Spinal cord (tissue), 10 donors: ENCODE results near the gene PPP1R3D. TPM values are rescaled to one million over a fixed set of nuclear protein-coding genes. Genes with fewer than 3 reads are reported as not detected.
"Not testable (repeated sequence)": the region's sequence is repeated elsewhere in the genome, so short reads cannot be mapped to it uniquely, and the experiment has no call there.

Experiments used
- DNase-seq, 6 donors: peaks; one replicate each; pipeline versions ENCODE4 v3.0.0 to v3.0.0-alpha.2; 2013 to 2015; ENCODE audit warnings: low spot score in 6 of 6, low read depth in 4 of 6
- H3K27ac ChIP-seq: one replicate; pipeline ENCODE4 v1.5.1; 2013; ENCODE audit warnings: low read depth, low read length, control low read depth
- H3K27me3 ChIP-seq: one replicate; pipeline ENCODE4 v1.6.1; 2013; ENCODE audit warnings: low read length; ENCODE audit not compliant: control insufficient read depth, insufficient read depth
- H3K36me3 ChIP-seq: one replicate; pipeline ENCODE4 v1.6.1; 2013; ENCODE audit warnings: low read length; ENCODE audit not compliant: control insufficient read depth, insufficient read depth
- H3K4me1 ChIP-seq: one replicate; pipeline ENCODE4 v1.6.1; 2013; ENCODE audit warnings: low read length; ENCODE audit not compliant: control insufficient read depth, insufficient read depth
- H3K4me3 ChIP-seq: one replicate; pipeline ENCODE4 v1.5.1; 2013; ENCODE audit warnings: low read depth, low read length, control low read depth
- H3K9me3 ChIP-seq: one replicate; pipeline ENCODE4 v1.6.1; 2013; ENCODE audit warnings: low read length; ENCODE audit not compliant: control insufficient read depth, insufficient read depth
- WGBS: methylation state at CpG from one replicate; pipeline ENCODE4 v1.1.5; 2013; ENCODE audit warnings: missing lambda C conversion rate; ENCODE audit not compliant: insufficient coverage; 5-methylcytosine and 5-hydroxymethylcytosine counted together
- polyA plus RNA-seq, 2 donors: library from polyadenylated mRNA; unstranded; fragments of 120-200 nt; gene quantifications; one replicate each; pipeline ENCODE4 v1.2.1, GENCODE V29; 2013; ENCODE audit not compliant: insufficient read length in 2 of 2
- total RNA-seq, 2 donors: library from RNA; depleted of rRNA in 1 of 2; stranded (reverse); fragments of 120-200 nt in 1 of 2; fragments of >200 nt in 1 of 2; gene quantifications; one replicate each; pipeline versions ENCODE4 v1.2.3 to v1.2.4, GENCODE V29; 2013 to 2014
- donor health status: healthy.

PPP1R3D gene
- total and polyA plus RNA-seq, 4 donors, result 5.3 to 12.6 (median 10.6) TPM

GRCh38 chr20:59895908-59896307, 44.2 kb downstream of the PPP1R3D start:
- no CpG with 5 or more reads among the region's 1 CpG for WGBS
- H3K27me3 ChIP-seq, result no peaks in the 10 kb centered on the region
- no peak overlapping the region for H3K27ac ChIP-seq
- H3K4me3 ChIP-seq, result no peak overlapping the region
- H3K9me3 ChIP-seq, result no peaks in the 10 kb centered on the region
- no peaks in the 10 kb centered on the region for H3K36me3 ChIP-seq
- no peaks in the 10 kb centered on the region for H3K4me1 ChIP-seq
- DNase-seq, result no peak

GRCh38 chr20:59891581-59891980, 48.5 kb downstream of the PPP1R3D start:
- no CpG with 5 or more reads among the region's 1 CpG for WGBS
- H3K27ac ChIP-seq, result no peak overlapping the region
- no peaks in the 10 kb centered on the region for H3K36me3 ChIP-seq
- no peaks in the 10 kb centered on the region for H3K9me3 ChIP-seq
- DNase-seq, result no peak
- H3K27me3 ChIP-seq, result no peaks in the 10 kb centered on the region
- no peaks in the 10 kb centered on the region for H3K4me1 ChIP-seq
- H3K4me3 ChIP-seq, result no peak overlapping the region

- H3K4me1 ChIP-seq, DNase-seq, H3K36me3 ChIP-seq, H3K27me3 ChIP-seq, H3K4me3 ChIP-seq, H3K9me3 ChIP-seq, H3K27ac ChIP-seq: not testable (repeated sequence)
- no CpG with 5 or more reads among the region's 2 CpGs for WGBS
These were observed 50.1 kb downstream of the PPP1R3D start for GRCh38 chr20:59890035-59890434.

GRCh38 chr20:59888050-59888449, 52.1 kb downstream of the PPP1R3D start:
- Histone ChIP-seq H3K4me1 (no peaks in the 10 kb centered on the region), H3K36me3 (no peaks in the 10 kb centered on the region), H3K9me3 (no peaks in the 10 kb centered on the region), H3K27me3 (no peaks in the 10 kb centered on the region), H3K4me3 (no peak overlapping the region), H3K27ac (no peak overlapping the region)
- no peak for DNase-seq
- no CpG with 5 or more reads among the region's 1 CpG for whole genome bisulfite sequencing

Other genes with a start within 250 kb of the PPP1R3D start
- 10 to 100 TPM in 1 of 2 donors, 1 to 10 TPM in 1; 2.4 to 11.0 TPM for gene SYCP2, start 6.7 kb downstream of the PPP1R3D start, total RNA-seq
- gene SYCP2, start 6.7 kb downstream of the PPP1R3D start, polyA plus RNA-seq, result 1 to 10 TPM; 5.1 to 7.0 TPM
- gene FAM217B, start 84 bp upstream of the PPP1R3D start, total RNA-seq, result 10 to 100 TPM; 11.9 to 18.2 TPM
- gene FAM217B, start 84 bp upstream of the PPP1R3D start, polyA plus RNA-seq, result 10 to 100 TPM; 23.2 to 30.4 TPM
- 1 to 10 TPM in 1 of 2 donors, under 1 TPM in 1; 0.99 to 5.0 TPM for gene CDH26, start 18.1 kb upstream of the PPP1R3D start, total RNA-seq
- gene CDH26, start 18.1 kb upstream of the PPP1R3D start, polyA plus RNA-seq, result 1 to 10 TPM; 1.4 to 1.7 TPM